Spinal cord (tissue), 10 donors: ENCODE measurements around the gene SLC25A14. TPM values are rescaled to one million over a fixed set of nuclear protein-coding genes. Genes with fewer than 3 reads are reported as not detected.
"Not testable (repeated sequence)": the region's sequence is repeated elsewhere in the genome, so short reads cannot be mapped to it uniquely, and the experiment has no call there.

Experiments used
- DNase-seq, 6 donors: peaks; one replicate each; pipeline versions ENCODE4 v3.0.0 to v3.0.0-alpha.2; 2013 to 2015; ENCODE audit warnings: low spot score in 6 of 6, low read depth in 4 of 6
- H3K27ac ChIP-seq: one replicate; pipeline ENCODE4 v1.5.1; 2013; ENCODE audit warnings: low read depth, low read length, control low read depth
- H3K27me3 ChIP-seq: one replicate; pipeline ENCODE4 v1.6.1; 2013; ENCODE audit warnings: low read length; ENCODE audit not compliant: control insufficient read depth, insufficient read depth
- H3K36me3 ChIP-seq: one replicate; pipeline ENCODE4 v1.6.1; 2013; ENCODE audit warnings: low read length; ENCODE audit not compliant: control insufficient read depth, insufficient read depth
- H3K4me1 ChIP-seq: one replicate; pipeline ENCODE4 v1.6.1; 2013; ENCODE audit warnings: low read length; ENCODE audit not compliant: control insufficient read depth, insufficient read depth
- H3K4me3 ChIP-seq: one replicate; pipeline ENCODE4 v1.5.1; 2013; ENCODE audit warnings: low read depth, low read length, control low read depth
- H3K9me3 ChIP-seq: one replicate; pipeline ENCODE4 v1.6.1; 2013; ENCODE audit warnings: low read length; ENCODE audit not compliant: control insufficient read depth, insufficient read depth
- WGBS: methylation state at CpG from one replicate; pipeline ENCODE4 v1.1.5; 2013; ENCODE audit warnings: missing lambda C conversion rate; ENCODE audit not compliant: insufficient coverage; 5-methylcytosine and 5-hydroxymethylcytosine counted together
- polyA plus RNA-seq, 2 donors: library from polyadenylated mRNA; unstranded; fragments of 120-200 nt; gene quantifications; one replicate each; pipeline ENCODE4 v1.2.1, GENCODE V29; 2013; ENCODE audit not compliant: insufficient read length in 2 of 2
- total RNA-seq, 2 donors: library from RNA; depleted of rRNA in 1 of 2; stranded (reverse); fragments of 120-200 nt in 1 of 2; fragments of >200 nt in 1 of 2; gene quantifications; one replicate each; pipeline versions ENCODE4 v1.2.3 to v1.2.4, GENCODE V29; 2013 to 2014
- donor health status: healthy.

SLC25A14 gene
- total and polyA plus RNA-seq, 4 donors, result 19.2 to 37.3 (median 25.8) TPM

DNA sequence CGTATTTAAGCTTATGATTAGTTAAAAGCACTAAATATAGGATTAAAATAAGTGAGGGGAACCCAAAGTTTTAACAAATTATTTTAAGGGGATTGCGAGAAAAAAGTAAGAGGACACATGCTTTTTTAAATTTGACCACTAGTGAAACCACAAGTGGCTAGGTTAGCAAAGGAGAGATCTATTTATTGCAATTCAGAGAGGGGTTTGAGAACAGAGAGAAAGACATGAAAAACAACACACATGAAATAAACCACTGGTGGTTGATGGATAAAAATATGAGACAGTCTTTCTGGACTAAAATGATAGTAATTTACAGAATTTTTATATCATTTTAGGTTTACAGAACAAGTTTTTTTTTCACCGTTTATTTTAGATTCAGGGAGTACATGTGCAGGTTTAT lies 11.8 kb downstream of the SLC25A14 start:
- no peaks in the 10 kb centered on the region for H3K4me1 ChIP-seq
- DNase-seq, result no peak
- H3K27me3 ChIP-seq, result no peaks in the 10 kb centered on the region
- no peak overlapping the region for H3K27ac ChIP-seq
- H3K4me3 ChIP-seq, result no peak overlapping the region
- H3K36me3 ChIP-seq, result no peaks in the 10 kb centered on the region
- H3K9me3 ChIP-seq, result no peaks in the 10 kb centered on the region
- no CpG with 5 or more reads among the region's 3 CpGs for WGBS

DNA sequence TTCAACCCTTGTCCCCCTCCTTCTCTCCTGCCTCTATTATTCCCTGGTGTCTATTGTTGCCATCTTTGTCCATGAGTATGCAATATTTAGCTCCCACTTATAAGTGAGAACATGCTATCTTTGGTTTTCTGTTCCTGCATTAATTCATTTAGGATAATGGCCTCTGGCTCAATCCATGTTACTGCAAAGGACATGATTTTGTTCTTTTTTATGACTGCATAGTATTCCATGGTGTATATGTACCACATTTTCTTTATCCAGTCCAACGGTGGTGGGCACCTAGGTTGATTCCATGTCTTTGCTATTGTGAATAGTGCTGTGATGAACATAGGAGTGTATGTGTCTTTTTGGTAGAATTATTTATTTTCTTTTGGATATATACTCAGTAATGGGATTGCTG lies 12.3 kb downstream of the SLC25A14 start:
- not testable (repeated sequence) for DNase-seq, H3K27me3 ChIP-seq, H3K4me1 ChIP-seq, H3K27ac ChIP-seq, H3K4me3 ChIP-seq, H3K9me3 ChIP-seq, H3K36me3 ChIP-seq
- WGBS, result no CpG with 5 or more reads among the region's 1 CpG

DNA sequence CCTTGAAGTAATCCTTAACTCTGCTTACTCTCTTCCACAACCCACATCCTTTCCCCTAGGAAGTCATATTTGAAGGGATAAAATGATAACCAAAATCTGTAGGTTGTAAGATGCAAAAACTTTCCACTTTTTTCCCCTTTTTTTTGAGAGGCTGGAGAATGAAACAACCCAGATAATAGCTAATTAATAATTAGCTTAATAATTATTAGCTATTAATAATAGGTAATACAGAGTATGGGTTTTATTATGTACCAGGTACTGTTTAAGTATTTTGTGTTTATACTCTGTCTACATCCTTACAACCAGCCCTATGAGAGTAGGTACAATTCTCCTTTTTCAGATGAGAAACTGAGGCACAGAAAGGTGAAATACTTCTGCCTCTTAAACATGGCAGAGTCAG lies 36.4 kb downstream of the SLC25A14 start:
- no peaks in the 10 kb centered on the region for H3K36me3 ChIP-seq
- H3K4me1 ChIP-seq, result no peaks in the 10 kb centered on the region
- H3K27ac ChIP-seq, result no peak overlapping the region
- DNase-seq, result no peak
- no peak overlapping the region for H3K4me3 ChIP-seq
- H3K27me3 ChIP-seq, result peaks cover 7% of the 10 kb centered on the region
- no peaks in the 10 kb centered on the region for H3K9me3 ChIP-seq

DNA sequence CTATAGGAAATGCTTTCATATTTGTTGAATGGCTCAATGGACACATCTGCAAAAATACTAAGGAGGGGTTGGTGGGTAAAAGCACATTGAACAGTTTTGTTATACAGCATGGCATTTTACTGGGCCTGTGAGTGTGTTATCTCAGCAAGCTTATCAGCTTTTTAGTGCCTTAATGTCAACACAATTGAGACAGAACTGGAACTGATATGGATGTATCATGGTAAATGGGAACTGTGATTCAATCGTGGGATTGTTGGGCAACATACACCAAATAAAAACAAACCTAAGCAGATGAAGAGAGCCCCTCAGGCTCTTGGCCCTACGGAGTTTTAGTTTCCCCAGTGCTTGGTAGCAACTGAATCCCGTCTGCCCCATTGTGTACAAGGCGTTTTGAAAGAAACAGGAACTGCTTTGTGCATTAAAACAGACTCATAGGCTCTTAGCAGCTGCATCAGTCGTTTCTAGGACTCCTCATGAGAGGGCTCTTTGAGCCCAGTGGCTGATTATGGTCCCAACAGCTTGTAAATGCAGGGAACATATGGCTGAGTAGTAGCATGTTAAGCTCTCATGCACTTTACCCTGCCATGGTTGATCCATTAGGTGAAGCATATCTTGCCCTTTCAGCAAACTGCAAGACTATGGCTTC lies 38.4 kb downstream of the SLC25A14 start:
- Histone ChIP-seq H3K4me3 (no peak overlapping the region), H3K36me3 (no peaks in the 10 kb centered on the region), H3K9me3 (no peaks in the 10 kb centered on the region), H3K4me1 (no peaks in the 10 kb centered on the region), H3K27me3 (peaks cover 10% of the 10 kb centered on the region), H3K27ac (no peak overlapping the region)
- DNase-seq, result peak in 2 of 6 donors; percentile 45 to 62
- WGBS, result 21% methylated on average over 4 of the region's 5 CpGs

- no peaks in the 10 kb centered on the region for H3K36me3 ChIP-seq
- 60% methylated on average over 4 of the region's 4 CpGs for WGBS
- peaks cover 9% of the 10 kb centered on the region for H3K27me3 ChIP-seq
- H3K27ac ChIP-seq, result no peak within 1 kb of the TSS
- DNase-seq, result no peak
- H3K4me1 ChIP-seq, result no peaks in the 10 kb centered on the region
- no peak within 1 kb of the TSS for H3K4me3 ChIP-seq
- H3K9me3 ChIP-seq, result no peaks in the 10 kb centered on the region
Observed at GRCh38 chrX:130385520-130385919, 45.8 kb downstream of the SLC25A14 start, which contains the start of gene GPR119. TSS of gene GPR119 (minus strand) at chrX:130385674. CDS start at chrX:130385447, 227 bp downstream.

DNA sequence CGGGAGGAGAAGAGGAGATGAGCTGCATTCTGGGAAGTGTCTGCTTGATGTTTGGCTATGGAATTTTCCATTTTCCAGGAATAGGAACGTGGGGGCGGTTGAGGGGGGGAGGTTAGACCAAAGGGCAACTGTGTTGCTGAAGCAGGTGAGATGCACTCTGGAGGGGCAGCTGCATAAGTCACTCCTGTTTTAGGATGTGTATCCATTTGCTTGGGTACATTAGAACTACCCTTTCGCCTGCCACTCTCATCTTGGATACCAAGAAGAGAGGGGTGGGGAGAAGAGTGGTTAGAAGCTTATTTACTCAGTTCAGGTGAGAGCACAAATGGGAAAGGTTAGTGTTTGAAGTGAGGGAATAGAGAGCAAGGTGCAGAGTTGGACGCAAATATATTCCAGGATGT lies 46.7 kb downstream of the SLC25A14 start:
- no peak overlapping the region for H3K27ac ChIP-seq
- 74% methylated on average over 4 of the region's 5 CpGs for WGBS
- no peak overlapping the region for H3K4me3 ChIP-seq
- no peaks in the 10 kb centered on the region for H3K4me1 ChIP-seq
- H3K36me3 ChIP-seq, result no peaks in the 10 kb centered on the region
- no peak for DNase-seq
- peaks cover 7% of the 10 kb centered on the region for H3K27me3 ChIP-seq
- no peaks in the 10 kb centered on the region for H3K9me3 ChIP-seq

- peak in 2 of 6 donors; percentile 75 to 84 for DNase-seq
- peaks cover 4% of the 10 kb centered on the region for H3K27me3 ChIP-seq
- H3K4me1 ChIP-seq, result no peaks in the 10 kb centered on the region
Observed at GRCh38 chrX:130393451-130394074, 53.8 kb downstream of the SLC25A14 start.

DNA sequence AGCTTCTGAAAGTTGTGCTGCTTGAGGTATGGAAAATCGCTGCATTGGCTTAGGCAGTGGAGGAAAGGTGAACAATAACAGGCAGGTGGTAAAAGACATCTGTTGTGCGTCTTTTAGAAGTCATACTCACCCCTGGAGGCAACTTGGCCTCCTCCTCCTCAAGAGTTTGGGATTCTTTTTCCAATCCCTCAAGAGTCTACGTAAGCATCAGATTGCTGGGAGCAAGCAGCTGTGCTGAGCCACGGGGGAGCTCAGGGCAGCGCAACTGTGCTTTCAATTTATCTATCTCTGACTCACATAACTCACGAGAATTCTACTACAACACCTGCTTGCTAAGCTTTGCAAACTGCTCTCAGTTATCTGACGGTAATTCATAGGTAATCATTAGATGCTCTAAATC lies 55.6 kb downstream of the SLC25A14 start:
- no peak overlapping the region for H3K4me3 ChIP-seq
- whole genome bisulfite sequencing, result 61% methylated on average over 6 of the region's 7 CpGs
- DNase-seq, result no peak
- H3K9me3 ChIP-seq, result no peaks in the 10 kb centered on the region
- H3K36me3 ChIP-seq, result no peaks in the 10 kb centered on the region
- no peak overlapping the region for H3K27ac ChIP-seq
- H3K4me1 ChIP-seq, result no peaks in the 10 kb centered on the region
- H3K27me3 ChIP-seq, result peaks cover 6% of the 10 kb centered on the region

More at GRCh38 chrX:130393451-130394074, 53.8 kb downstream of the SLC25A14 start:
- H3K9me3 ChIP-seq, result no peaks in the 10 kb centered on the region
- H3K27ac ChIP-seq, result no peak overlapping the region
- H3K36me3 ChIP-seq, result no peaks in the 10 kb centered on the region
- H3K4me3 ChIP-seq, result no peak overlapping the region
- WGBS, result 24% methylated on average over 3 of the region's 5 CpGs

DNA sequence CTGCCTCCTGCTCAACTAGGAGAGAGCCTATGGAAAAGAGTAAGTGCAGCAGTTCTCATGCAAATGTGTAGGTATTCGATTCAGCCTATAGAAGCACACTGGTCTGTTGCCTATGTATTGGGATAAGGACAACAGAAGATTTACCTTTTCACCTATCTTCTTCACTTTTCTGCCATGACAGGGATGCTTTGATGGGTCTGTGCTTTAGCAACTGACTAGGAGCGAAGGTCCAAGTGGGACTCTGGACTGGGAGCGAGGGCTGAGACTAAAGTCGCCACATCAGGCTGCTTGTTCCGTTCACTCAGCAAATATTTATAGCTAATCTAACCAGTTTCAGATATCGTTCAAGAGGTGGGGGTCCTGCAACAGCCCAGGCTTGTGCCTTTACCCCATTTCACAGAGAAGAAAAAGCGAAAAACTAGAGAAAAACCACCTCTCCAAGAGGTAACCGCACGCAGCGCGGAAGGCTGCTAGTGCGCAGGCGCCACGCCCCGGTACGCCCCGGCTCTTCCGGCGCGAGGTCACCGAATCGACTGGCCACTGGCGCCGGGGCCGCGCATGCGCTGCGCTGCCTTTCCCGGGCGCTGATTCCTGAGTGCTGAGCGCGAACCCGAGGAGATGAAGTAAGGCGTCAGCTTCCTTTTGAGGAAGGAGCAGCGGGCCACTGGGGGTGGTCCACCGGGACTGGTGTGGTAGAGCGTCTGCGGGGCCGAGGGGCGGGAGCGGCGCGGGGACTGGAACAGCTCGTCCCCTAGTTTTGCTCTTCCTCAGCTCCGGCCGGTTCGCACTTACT lies 61.9 kb downstream of the SLC25A14 start, which contains the start of gene RBMX2:
Gene RBMX2 (plus strand): TSS at position 573 of the 793 bp plus-strand sequence. CDS start 46 bp downstream, at position 619.
- Histone ChIP-seq H3K27ac (peak within 1 kb of the TSS; percentile 65), H3K4me3 (peak within 1 kb of the TSS; percentile 69), H3K27me3 (peaks cover 4% of the 10 kb centered on the region), H3K9me3 (no peaks in the 10 kb centered on the region), H3K4me1 (no peaks in the 10 kb centered on the region), H3K36me3 (peaks cover 7% of the 10 kb centered on the region)
- peak in 3 of 6 donors; percentile 57 to 91 (median 89) for DNase-seq
- 29% methylated on average over 42 of the region's 47 CpGs for WGBS
